NOMO-1 (cell line): Measurements from ENCODE around the gene CHRNG.

ENCODE experiments used
- DNase-seq, 2 experiments: peaks; one replicate each; lab custom pipeline; 2025; ENCODE audit not compliant: unreplicated experiment in 2 of 2; lab: John Stamatoyannopoulos, UW

Gene CHRNG

GRCh38 chr2:232539298-232540231 lies at the start of gene CHRNG:
Gene CHRNG (plus strand): TSS chr2:232539692. CDS start chr2:232539748, 56 bp downstream.
- no peak for DNase-seq

GRCh38 chr2:232490221-232491138 lies 49.0 kb upstream of the CHRNG start:
- no peak for DNase-seq

GRCh38 chr2:232491139-232491780 lies 48.2 kb upstream of the CHRNG start:
- DNase-seq, result no peak

- DNase-seq, result no peak
These were observed 47.1 kb upstream of the CHRNG start for GRCh38 chr2:232492236-232492848.

- DNase-seq, result no peak
These were observed 46.4 kb upstream of the CHRNG start for GRCh38 chr2:232492963-232493700.

- DNase-seq, result no peak
These were observed 45.6 kb upstream of the CHRNG start for GRCh38 chr2:232493701-232494474.

- DNase-seq, result no peak
These were observed 45.0 kb upstream of the CHRNG start for GRCh38 chr2:232494542-232494941.

DNA sequence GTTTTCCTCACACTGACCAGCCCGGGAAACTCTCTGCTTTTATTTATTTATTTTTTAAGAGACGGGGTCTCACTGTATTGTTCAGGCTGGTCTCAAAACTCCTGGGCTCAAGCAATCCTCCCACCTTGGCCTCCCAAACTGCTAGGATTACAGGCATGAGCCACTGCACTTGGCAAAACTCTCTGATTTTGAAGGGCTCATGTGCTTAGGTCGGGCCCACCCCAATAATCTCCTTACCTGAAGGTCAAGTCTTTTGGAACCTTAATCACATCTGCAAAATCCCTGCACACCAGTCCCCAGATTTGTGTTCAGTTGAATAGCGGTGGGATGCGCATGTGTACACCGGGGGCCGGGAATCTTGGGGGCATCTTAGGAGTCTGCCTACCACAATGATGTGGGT lies 44.2 kb upstream of the CHRNG start:
- no peak for DNase-seq

- no peak for DNase-seq
These were observed 42.8 kb upstream of the CHRNG start for GRCh38 chr2:232496501-232497270.

DNA sequence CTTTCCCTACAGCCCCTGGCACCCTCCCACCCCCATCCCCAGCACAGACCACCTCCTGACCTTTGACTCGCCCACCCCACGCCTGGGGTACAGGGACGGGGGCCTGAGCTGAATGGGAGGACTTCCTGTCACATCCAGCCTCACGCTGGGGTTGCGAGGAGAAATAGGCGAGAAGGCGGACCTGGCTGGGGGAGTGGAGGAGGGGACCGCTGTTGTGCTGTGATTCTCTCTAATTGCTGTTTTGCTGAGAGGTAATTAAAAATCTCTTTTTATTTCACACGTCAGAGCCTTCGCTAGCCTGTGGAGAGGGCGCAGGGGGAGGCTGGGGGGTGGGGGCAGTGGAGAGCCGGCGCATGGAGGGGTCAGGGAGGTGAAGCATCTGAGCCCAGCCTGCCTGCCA lies 42.1 kb upstream of the CHRNG start:
- no peak for DNase-seq

DNA sequence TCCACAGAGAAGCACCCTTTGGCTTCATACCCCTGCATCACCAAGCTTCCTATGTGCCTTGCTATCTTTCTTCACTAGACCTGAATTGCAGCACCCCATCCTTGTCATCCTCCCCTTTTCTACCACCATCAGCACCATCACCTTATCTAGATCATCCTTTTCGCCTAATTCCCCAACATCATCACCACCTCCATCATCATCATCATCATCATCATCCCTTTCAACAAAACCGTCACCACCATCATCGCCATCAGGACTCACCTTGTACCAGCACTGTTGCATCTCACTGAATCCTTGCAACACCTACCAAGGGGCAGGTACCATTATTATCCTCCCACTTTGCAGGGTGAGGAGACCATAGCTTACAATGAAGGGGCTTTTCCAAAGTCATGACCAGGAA lies 41.0 kb upstream of the CHRNG start:
- DNase-seq, result no peak

GRCh38 chr2:232501331-232501771 lies 38.1 kb upstream of the CHRNG start:
- no peak for DNase-seq

- no peak for DNase-seq
These were observed 37.6 kb upstream of the CHRNG start for GRCh38 chr2:232501794-232502390.

- no peak for DNase-seq
These were observed 37.0 kb upstream of the CHRNG start for GRCh38 chr2:232502511-232502910.

DNA sequence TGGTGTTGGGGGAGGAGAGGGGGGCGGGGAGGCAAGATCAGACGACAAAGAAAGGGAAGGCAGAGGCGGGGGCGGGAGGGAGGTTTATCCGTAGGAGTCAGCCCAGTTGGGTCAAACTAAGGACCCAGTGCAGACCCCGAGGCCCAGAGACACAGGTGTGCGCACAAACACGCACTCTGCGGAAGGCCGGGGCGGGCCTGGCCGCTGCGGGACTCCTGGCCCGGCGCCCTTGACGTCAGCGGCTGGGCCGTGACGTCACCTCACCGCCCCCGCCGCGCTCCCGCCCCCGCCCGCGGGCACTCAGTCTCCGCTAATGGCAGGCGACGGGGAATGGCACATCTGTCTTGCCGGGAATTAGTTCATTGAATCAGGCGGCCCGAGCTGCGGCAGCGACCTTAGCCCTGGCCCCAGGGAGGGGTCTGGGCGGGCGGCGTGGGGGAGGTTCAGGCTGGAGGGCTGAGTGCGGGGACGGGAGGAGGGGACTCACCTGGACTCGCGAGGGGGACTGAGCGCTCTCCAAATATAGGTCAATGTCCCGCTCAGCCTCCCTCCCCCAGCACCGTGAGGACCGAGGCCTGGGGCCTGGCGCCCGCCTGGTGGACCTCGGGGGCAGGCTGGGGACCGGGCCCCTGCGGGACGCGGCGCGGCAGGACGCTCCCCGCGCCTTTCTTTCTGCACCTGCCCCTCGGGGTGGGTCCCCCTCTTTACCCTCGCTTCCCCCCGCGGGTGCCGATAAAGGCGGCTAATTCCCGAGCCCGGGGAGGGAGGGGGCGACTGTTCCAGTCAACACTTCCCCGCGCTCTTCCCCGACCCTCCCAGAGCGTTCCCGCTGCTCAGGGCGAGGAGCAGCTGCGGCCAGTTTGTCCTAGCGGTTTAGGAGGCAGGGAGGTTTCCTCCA lies 36.3 kb upstream of the CHRNG start:
- DNase-seq, result no peak

DNA sequence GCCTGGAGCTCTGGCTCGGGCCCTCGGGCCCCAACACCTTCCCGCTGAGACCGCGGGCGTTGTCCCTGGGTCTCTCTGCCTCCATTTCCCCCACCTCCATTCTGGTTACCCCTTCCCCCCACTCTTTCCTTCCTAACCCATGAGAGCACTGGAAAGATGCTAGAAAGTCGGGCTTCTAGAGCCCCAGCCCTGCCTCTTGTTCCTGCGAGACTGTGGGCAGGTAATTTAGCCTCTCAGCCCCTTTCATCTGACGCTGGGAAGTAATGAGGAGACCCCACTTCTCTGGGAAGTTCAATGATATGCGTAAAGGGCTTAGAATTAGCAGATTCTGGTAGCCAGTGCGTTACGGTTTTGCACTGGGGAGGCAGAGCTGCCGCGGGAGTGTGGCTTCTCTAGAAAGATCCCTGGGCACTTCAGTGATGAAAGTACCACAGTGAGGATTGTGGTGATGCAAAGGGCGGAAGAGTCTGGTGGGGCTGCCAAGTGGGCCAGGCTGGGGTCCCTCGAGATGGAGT lies 35.6 kb upstream of the CHRNG start:
- no peak for DNase-seq

- DNase-seq, result no peak
These were observed 35.1 kb upstream of the CHRNG start for GRCh38 chr2:232504438-232504837.
